Measurements from ENCODE around the gene ANKS4B.

- no peak for TF ChIP-seq CTCF (IDR thresholded peaks at IDR 0.05; ENCODE audit: low read depth, low read length, missing input control)
- no peak for TF ChIP-seq EGR1 (IDR thresholded peaks at IDR 0.05; ENCODE audit: low read depth in 2 of 2)
- TF ChIP-seq RAD21 (IDR thresholded peaks at IDR 0.05): no peak
- no peak for TF ChIP-seq YY1 (IDR thresholded peaks at IDR 0.05)
- TF ChIP-seq ZBTB33 (IDR thresholded peaks at IDR 0.05): no peak
Observed at GRCh38 chr16:21214086-21214485, 19.4 kb upstream of the ANKS4B start.
